AG09319 (cell line): ENCODE data around the gene HRH1.

Source experiments
- DNase-seq: peaks from one replicate; pipeline ENCODE4 v3.0.0-alpha.2; 2010; ENCODE audit warnings: low read depth; ENCODE audit errors: extremely low read depth
- TF ChIP-seq, protein P1 (sequence below): IDR thresholded peaks from 2 replicates; pipeline ENCODE4 v1.5.1; 2011; ENCODE audit warnings: low read depth, mild to moderate bottlenecking, inconsistent platforms, low read length, moderate library complexity

HRH1 gene

DNA sequence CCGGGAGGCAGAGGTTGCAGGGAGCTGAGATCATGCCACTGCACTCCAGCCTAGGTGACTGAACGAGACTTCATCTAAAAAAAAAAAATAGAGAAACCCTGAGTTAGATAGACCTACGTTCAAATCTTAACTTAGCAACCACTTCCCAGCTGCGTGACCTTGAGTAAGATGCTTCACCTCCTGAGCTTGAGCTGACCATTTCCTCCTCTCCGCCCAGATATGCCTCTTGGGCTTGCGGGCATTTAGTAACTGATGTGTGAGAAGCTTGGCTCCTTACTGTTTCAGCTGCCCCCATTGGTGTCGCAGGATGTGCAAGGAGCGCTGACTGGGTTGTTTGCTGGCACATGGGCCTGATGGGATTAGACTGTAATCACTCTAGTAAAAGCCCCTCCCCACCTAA lies 91.0 kb downstream of the HRH1 start:
- TF ChIP-seq, protein P1, sequence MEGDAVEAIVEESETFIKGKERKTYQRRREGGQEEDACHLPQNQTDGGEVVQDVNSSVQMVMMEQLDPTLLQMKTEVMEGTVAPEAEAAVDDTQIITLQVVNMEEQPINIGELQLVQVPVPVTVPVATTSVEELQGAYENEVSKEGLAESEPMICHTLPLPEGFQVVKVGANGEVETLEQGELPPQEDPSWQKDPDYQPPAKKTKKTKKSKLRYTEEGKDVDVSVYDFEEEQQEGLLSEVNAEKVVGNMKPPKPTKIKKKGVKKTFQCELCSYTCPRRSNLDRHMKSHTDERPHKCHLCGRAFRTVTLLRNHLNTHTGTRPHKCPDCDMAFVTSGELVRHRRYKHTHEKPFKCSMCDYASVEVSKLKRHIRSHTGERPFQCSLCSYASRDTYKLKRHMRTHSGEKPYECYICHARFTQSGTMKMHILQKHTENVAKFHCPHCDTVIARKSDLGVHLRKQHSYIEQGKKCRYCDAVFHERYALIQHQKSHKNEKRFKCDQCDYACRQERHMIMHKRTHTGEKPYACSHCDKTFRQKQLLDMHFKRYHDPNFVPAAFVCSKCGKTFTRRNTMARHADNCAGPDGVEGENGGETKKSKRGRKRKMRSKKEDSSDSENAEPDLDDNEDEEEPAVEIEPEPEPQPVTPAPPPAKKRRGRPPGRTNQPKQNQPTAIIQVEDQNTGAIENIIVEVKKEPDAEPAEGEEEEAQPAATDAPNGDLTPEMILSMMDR, result no peak

DNA sequence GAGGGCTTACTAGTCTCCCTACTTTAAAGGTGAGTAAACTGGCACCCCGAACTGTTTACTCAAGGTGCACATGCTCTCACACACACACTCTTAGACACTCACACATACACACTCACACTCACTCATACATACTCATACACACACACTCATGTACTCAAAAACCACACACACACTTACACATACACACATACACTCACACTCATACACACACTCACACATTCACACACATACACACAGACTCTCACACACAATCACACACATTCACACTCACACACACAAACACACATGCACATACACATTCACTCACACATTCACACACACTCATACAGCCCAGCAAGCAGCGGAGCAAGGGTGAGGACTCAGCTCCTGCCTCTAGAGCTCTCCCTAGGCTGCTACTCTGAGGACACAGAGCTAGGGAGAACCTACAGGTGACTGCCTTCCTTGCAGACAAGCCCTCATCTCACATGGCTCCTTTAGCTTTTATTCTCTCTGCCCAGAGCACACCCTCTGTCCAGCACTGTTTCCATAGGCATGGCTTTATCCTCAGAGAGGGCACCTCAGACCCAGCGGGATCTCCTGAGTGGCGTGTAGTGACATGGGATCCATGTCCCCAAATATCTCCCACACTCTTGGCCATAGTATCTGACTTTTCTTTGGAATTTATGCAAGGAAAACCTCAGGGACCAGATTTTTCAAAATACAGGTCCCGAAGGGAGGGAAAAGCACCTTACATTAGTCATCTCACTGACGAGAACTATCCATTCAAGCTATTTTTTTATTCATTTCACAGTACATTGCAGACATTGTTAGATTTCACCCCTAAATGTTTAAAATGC lies 91.8 kb downstream of the HRH1 start:
- DNase-seq, result no peak
- TF ChIP-seq, protein P1, result no peak

More for the DNA sequence above, 91.0 kb downstream of the HRH1 start:
- DNase-seq, result no peak

DNA sequence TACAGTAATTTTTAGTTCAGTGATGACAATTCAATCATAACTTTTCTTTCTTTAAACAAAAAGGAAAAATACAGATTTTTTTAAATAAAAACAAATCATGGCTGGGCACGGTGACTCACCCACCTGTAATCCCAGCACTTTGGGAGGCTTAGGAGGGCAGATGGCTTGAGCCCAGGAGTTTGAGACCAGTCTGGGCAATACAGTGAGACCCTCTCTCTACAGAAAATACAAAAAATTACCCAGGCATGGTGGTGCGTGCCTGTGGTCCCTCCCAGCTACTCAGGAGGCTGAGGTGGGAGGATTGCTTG lies 92.3 kb downstream of the HRH1 start:
- TF ChIP-seq, protein P1, result no peak
- no peak for DNase-seq

DNA sequence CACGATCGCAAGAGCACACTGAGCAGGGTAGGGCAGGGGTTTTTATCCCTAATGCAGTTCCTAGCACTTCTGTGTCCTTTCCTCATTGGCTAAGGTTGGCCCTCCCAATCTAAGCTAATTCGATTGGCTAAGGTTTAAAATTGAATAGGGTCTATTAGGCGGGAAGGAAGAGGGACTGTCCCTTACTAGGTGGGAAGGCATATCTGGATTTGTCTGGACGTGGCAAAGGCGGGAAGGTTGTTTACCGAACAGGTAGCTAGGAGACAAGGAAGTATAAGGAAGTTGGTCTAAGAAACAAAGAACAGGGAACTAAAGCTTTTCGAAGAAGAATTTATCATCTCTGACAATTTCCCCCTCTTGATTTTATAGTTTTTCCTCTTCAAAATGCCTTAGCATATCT lies 93.1 kb downstream of the HRH1 start:
- DNase-seq, result no peak
- TF ChIP-seq, protein P1, result no peak

DNA sequence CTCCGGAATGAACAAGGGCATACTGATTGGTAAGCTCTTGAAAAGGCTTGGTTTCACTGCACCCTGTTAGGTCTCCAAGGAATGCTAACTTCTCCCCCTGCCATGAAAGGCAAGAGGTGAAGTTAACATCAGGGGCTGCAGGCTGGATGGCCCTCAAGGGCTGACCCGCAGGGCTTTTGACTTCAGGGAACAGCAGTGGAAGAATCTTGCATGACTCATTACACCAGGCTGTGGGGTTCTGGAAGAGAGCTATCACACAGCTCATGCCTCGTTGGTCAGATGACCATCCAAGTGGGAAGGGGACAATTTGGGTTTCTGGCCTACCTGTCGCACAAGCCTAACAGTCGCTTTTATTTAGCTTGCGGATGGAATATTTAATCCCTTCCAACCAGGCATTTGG lies 94.3 kb downstream of the HRH1 start:
- TF ChIP-seq, protein P1, result no peak

DNA sequence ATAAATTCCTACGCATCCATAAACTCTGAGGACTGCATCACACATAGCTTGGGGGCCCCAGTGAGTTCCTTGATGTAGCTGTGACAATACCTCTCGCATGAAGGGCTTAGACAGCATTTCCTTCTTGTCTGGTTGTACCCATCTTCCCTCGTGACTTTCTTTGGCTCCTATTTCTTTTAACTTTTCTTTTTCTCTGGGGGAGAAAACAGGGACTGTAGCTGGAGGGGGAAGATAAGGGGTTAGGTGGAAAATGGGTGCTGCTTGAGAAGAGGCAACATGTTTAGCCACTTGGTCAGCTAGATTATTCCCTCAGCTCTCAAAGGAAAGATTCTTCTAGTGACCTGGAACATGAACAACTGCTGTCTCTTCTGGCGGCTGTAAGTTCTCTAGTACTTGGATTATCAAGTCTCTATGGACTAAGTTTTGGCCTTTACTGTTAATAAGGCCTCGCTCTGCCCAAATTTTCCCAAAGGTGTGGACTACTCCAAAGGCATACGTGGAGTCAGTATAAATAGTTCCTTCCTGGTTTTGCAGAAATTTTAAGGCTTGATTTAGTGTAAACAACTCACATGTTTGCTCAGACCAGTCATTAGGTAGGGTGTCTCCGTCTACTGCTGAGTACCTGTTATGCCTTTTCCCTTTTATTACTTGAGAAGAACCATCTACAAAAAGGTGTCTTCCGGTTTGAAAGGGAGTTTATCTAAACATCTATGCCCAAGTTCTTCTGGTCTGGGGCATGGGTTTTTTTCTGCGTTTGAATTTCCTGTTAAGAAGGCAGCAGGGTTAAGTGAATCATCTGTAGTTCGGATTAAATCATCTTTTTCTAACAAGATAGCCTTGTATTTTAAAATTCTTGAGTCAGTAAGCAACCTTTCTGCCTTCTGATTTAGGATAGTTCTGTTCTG lies 96.9 kb downstream of the HRH1 start:
- TF ChIP-seq, protein P1, result no peak
- DNase-seq, result no peak

More for the DNA sequence above, 94.3 kb downstream of the HRH1 start:
- no peak for DNase-seq

DNA sequence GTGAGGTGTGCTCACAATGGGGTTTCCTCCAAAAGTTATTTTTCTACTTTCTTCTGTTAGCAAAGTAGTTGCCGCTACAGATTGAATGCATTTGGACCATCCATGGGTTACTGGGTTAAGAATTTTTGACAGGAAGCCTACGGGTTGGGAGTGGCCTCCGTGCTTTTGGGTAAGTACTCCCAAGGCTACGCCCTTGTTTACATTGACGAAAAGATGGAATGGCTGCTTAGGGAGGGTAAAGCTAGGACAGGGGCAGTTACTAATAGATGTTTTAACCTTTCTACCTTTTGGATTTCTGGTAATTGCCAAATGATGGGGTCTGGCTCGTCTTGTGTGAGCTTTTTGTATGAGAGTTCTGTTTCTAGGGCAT lies 97.5 kb downstream of the HRH1 start:
- TF ChIP-seq, protein P1, result no peak
- DNase-seq, result no peak
